K562 (cell line): ENCODE data around the gene UNC13A. TPM values are rescaled to one million over a fixed set of nuclear protein-coding genes. Genes with fewer than 3 reads are reported as not detected.

Experiments
- ATF1 ChIP-seq, 2 experiments: fragments of 450-650 bp in 1 of 2; IDR thresholded peaks; 2 replicates each; pipeline ENCODE4 v1.6.1; 2016; ENCODE audit warnings: missing compliant biosample characterization in 1 of 2, missing genetic modification characterization in 1 of 2
- BRD9 ChIP-seq: fragments of 450-650 bp; IDR thresholded peaks from 2 replicates; pipeline ENCODE4 v1.6.1; 2018; ENCODE audit warnings: low read depth; ENCODE audit not compliant: partially characterized antibody
- GTF2A2 ChIP-seq: IDR thresholded peaks from 2 replicates; pipeline ENCODE4 v1.6.1; 2016; ENCODE audit warnings: mild to moderate bottlenecking, missing genetic modification characterization, missing compliant biosample characterization
- HDAC1 ChIP-seq, 2 experiments: fragments of 450-650 bp; IDR thresholded peaks; 2 replicates each; pipeline ENCODE4 v1.6.1; 2016 to 2017; ENCODE audit warnings: inconsistent platforms in 1 of 2, mild to moderate bottlenecking in 1 of 2, moderate library complexity in 1 of 2
- HDGF ChIP-seq: fragments of 450-650 bp; IDR thresholded peaks from 2 replicates; pipeline ENCODE4 v1.6.1; 2016
- HMG20A ChIP-seq: fragments of 450-650 bp; formaldehyde crosslinking; conservative IDR thresholded peaks from 2 replicates; pipeline ENCODE4 v1.4.0; 2020; ENCODE audit warnings: mild to moderate bottlenecking, mixed read lengths
- HNRNPL ChIP-seq: fragments of 200-400 bp; formaldehyde crosslinking; IDR thresholded peaks from 2 replicates; pipeline ENCODE4 v1.6.1; 2017; ENCODE audit warnings: low read depth, mild to moderate bottlenecking, low read length
- MAFF ChIP-seq: IDR thresholded peaks from 2 replicates; pipeline ENCODE4 v1.6.1; 2012; ENCODE audit warnings: low read length, improper control_type of control experiment
- MYC ChIP-seq, 2 experiments: fragments of 250-450 bp in 1 of 2; sonication (Bioruptor Pico) in 1 of 2; IDR thresholded peaks; 2 replicates each; pipeline versions ENCODE4 v1.5.1 to v1.6.1; 2012 to 2021; ENCODE audit warnings: low read depth in 2 of 2, borderline replicate concordance in 1 of 2, improper control_type of control experiment in 1 of 2, low read length in 1 of 2, mild to moderate bottlenecking in 1 of 2, moderate library complexity in 1 of 2
- SNRNP70 ChIP-seq: fragments of 200-400 bp; formaldehyde crosslinking; optimal IDR thresholded peaks from 2 replicates; pipeline ENCODE3; 2017; ENCODE audit warnings: low read depth, low read length
- SP1 ChIP-seq: sonication (generic); formaldehyde crosslinking; IDR thresholded peaks from 2 replicates; pipeline ENCODE4 v1.8.1; 2022; ENCODE audit warnings: mild to moderate bottlenecking, missing genetic modification reagents
- SRF ChIP-seq, 2 experiments: fragments of 250-450, 450-650 bp in 1 of 2; sonication (Bioruptor Pico) in 1 of 2; sonication (generic) in 1 of 2; formaldehyde crosslinking; IDR thresholded peaks; 2 replicates each; pipeline versions ENCODE4 v1.5.0 to v1.5.1; 2020 to 2022; ENCODE audit warnings: mild to moderate bottlenecking in 1 of 2, missing genetic modification reagents in 1 of 2
- TAF15 ChIP-seq: fragments of 200-400 bp; formaldehyde crosslinking; IDR thresholded peaks from 2 replicates; pipeline ENCODE4 v1.6.1; 2017; ENCODE audit warnings: mild to moderate bottlenecking, low read depth, low read length, moderate library complexity
- VEZF1 ChIP-seq: fragments of 200-800 bp; sonication (Bioruptor generic); IDR thresholded peaks from 2 replicates; pipeline ENCODE4 v1.6.1; 2017; ENCODE audit warnings: missing genetic modification characterization, missing compliant biosample characterization
- ZFPM2 ChIP-seq: fragments of 250-450 bp; sonication (Bioruptor Pico); IDR thresholded peaks from 2 replicates; pipeline ENCODE4 v1.5.1; 2022; ENCODE audit warnings: mild to moderate bottlenecking
- ZNF280A ChIP-seq: fragments of 450-650 bp; IDR thresholded peaks from 2 replicates; pipeline ENCODE4 v1.6.1; 2018; ENCODE audit warnings: mild to moderate bottlenecking, low read depth; ENCODE audit not compliant: partially characterized antibody
- ZNF354B ChIP-seq: fragments of 250-450 bp; sonication (Bioruptor Pico); IDR thresholded peaks from 2 replicates; pipeline ENCODE4 v1.4.0; 2020
- ZNF408 ChIP-seq: fragments of 250-450 bp; sonication (Bioruptor Pico); IDR thresholded peaks from 2 replicates; pipeline ENCODE4 v1.4.0; 2020; ENCODE audit warnings: low read depth, mild to moderate bottlenecking, moderate library complexity
- ZNF445 ChIP-seq: fragments of 250-450 bp; sonication (Bioruptor Pico); IDR thresholded peaks from 2 replicates; pipeline ENCODE4 v1.4.0; 2020; ENCODE audit warnings: low read depth, mild to moderate bottlenecking, moderate library complexity
- ZNF583 ChIP-seq: fragments of 250-450 bp; sonication (Bioruptor Pico); IDR thresholded peaks from 2 replicates; pipeline ENCODE4 v1.4.0; 2020
- ZNF668 ChIP-seq: fragments of 250-450 bp; sonication (Bioruptor Pico); IDR thresholded peaks from 2 replicates; pipeline ENCODE4 v1.8.0; 2022; ENCODE audit warnings: mild to moderate bottlenecking, inconsistent platforms
- polyA plus RNA-seq, 8 experiments: library from polyadenylated mRNA; depleted of rRNA in 4 of 8; stranded (reverse) in 5 of 8; unstranded in 3 of 8; fragments of >200 nt; fragmentation: Nextera tagmentation in 2 of 8; fragmentation: Illumina TruSeq in 1 of 8; extraction: Ambion mirVana in 2 of 8; extraction: Trizol in 1 of 8; gene quantifications; 2 replicates each; pipeline versions ENCODE4 v1.2.1 to v1.2.3, GENCODE V29; 2011 to 2014; ENCODE audit warnings: inconsistent platforms in 1 of 8, missing spikeins in 1 of 8
- total RNA-seq, 7 experiments: library from RNA; depleted of rRNA in 6 of 7; stranded (reverse); fragments of >200 nt in 6 of 7; fragmentation: Illumina TruSeq in 2 of 7; extraction: Trizol in 2 of 7; gene quantifications; 2 replicates each; pipeline versions ENCODE4 v1.2.1 to v1.2.3, GENCODE V29; 2011 to 2021; ENCODE audit warnings: low replicate concordance in 1 of 7
- TF ChIP-seq, protein P1 (sequence below): conservative IDR thresholded peaks from 2 replicates; pipeline ENCODE4 v1.6.1; 2011; ENCODE audit warnings: low read depth, mild to moderate bottlenecking, low read length; ENCODE audit not compliant: control insufficient read depth
- TF ChIP-seq, protein P2 (sequence below): fragments of 450-650 bp; IDR thresholded peaks from 2 replicates; pipeline ENCODE4 v1.7.1; 2018; ENCODE audit warnings: mild to moderate bottlenecking, low read depth; ENCODE audit not compliant: partially characterized antibody

Gene UNC13A
- total and polyA plus RNA-seq, 9 of the 15 experiments (the other 6 are each of a cell fraction or from before 2014, with no cell fraction given) = 0.03 to 1.0 (median 0.25) TPM

DNA sequence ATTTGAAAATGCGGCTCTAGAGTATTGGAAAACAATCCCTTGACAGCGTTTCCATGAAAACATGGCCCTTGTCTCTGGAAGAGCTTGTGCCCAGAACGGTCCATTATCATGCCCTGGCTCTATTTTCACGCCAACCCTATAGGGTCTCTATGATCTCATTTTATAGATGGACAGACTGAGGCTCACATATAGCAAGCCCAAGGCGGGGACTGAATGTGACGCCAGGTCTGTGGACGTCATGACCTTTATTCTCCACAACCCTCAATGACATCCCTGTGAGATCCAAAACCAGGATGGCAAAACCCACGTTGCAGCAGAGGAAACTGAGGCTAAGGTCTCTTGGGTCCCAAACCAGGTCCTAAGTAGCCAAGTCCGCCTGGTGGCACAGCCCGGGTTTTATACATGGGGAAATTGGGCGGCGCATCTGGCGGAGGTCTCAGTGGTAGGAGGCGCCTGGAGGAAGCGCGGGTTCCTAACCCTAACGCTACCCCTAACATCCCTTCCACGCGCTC is 133.1 kb downstream of the UNC13A start (continued):
- no peak for TF ChIP-seq VEZF1 (CRISPR knock-in tag)
- TF ChIP-seq BRD9 = peak; percentile 31
- TF ChIP-seq TAF15 = no peak
- no peak for TF ChIP-seq ATF1 (CRISPR knock-in tag; IDR thresholded peaks at IDR 0.05)
- TF ChIP-seq ATF1 (tag; IDR thresholded peaks at IDR 0.05) = peak; percentile 96
- 0 out of 2 replicates have a peak, but pooled peaks have one; percentile 37 for TF ChIP-seq HDGF
- no peak for TF ChIP-seq SRF (CRISPR knock-in tag; IDR thresholded peaks at IDR 0.05)
- TF ChIP-seq HNRNPL = no peak
- no peak for TF ChIP-seq ZNF354B (CRISPR knock-in tag)
- no peak for TF ChIP-seq ZNF280A
- no peak for TF ChIP-seq ZNF668 (CRISPR knock-in tag)
- TF ChIP-seq MYC (IDR thresholded peaks at IDR 0.05; ENCODE audit: low read depth, low read length) = no peak
- 0 out of 2 replicates have a peak, but pooled peaks have one; percentile 46 for TF ChIP-seq MYC (CRISPR knock-in tag; IDR thresholded peaks at IDR 0.05; ENCODE audit: borderline replicate concordance, low read depth)
- TF ChIP-seq, protein P1, sequence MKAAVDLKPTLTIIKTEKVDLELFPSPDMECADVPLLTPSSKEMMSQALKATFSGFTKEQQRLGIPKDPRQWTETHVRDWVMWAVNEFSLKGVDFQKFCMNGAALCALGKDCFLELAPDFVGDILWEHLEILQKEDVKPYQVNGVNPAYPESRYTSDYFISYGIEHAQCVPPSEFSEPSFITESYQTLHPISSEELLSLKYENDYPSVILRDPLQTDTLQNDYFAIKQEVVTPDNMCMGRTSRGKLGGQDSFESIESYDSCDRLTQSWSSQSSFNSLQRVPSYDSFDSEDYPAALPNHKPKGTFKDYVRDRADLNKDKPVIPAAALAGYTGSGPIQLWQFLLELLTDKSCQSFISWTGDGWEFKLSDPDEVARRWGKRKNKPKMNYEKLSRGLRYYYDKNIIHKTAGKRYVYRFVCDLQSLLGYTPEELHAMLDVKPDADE = no peak
- TF ChIP-seq, protein P2, sequence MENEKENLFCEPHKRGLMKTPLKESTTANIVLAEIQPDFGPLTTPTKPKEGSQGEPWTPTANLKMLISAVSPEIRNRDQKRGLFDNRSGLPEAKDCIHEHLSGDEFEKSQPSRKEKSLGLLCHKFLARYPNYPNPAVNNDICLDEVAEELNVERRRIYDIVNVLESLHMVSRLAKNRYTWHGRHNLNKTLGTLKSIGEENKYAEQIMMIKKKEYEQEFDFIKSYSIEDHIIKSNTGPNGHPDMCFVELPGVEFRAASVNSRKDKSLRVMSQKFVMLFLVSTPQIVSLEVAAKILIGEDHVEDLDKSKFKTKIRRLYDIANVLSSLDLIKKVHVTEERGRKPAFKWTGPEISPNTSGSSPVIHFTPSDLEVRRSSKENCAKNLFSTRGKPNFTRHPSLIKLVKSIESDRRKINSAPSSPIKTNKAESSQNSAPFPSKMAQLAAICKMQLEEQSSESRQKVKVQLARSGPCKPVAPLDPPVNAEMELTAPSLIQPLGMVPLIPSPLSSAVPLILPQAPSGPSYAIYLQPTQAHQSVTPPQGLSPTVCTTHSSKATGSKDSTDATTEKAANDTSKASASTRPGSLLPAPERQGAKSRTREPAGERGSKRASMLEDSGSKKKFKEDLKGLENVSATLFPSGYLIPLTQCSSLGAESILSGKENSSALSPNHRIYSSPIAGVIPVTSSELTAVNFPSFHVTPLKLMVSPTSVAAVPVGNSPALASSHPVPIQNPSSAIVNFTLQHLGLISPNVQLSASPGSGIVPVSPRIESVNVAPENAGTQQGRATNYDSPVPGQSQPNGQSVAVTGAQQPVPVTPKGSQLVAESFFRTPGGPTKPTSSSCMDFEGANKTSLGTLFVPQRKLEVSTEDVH = peak; percentile 51
- no peak for TF ChIP-seq ZNF445 (CRISPR knock-in tag)
- no peak for TF ChIP-seq ZNF408
- TF ChIP-seq MAFF = no peak
- no peak for TF ChIP-seq ZNF583 (CRISPR knock-in tag)
- TF ChIP-seq SP1 (CRISPR knock-in tag) = peak; percentile 81; the same call in 1 of the 2 replicates
- TF ChIP-seq SNRNP70 = no peak
- TF ChIP-seq HMG20A = no peak
- no peak for TF ChIP-seq ZFPM2 (CRISPR knock-in tag)
- TF ChIP-seq HDAC1 (IDR thresholded peaks at IDR 0.05) = peak in 1 of 2 experiments; percentile 51; a peak in 1 of 4 replicates
- TF ChIP-seq GTF2A2 (tag) = no peak
